HG03064 (cell line): ENCODE results near the gene ZNF276.

Experiments
- ATAC-seq: cut with Tn5 transposase; IDR thresholded peaks from one replicate; pipeline ENCODE4 v1.9.1; 2021; ENCODE audit warnings: low read depth; ENCODE audit not compliant: unreplicated experiment

Gene ZNF276

DNA sequence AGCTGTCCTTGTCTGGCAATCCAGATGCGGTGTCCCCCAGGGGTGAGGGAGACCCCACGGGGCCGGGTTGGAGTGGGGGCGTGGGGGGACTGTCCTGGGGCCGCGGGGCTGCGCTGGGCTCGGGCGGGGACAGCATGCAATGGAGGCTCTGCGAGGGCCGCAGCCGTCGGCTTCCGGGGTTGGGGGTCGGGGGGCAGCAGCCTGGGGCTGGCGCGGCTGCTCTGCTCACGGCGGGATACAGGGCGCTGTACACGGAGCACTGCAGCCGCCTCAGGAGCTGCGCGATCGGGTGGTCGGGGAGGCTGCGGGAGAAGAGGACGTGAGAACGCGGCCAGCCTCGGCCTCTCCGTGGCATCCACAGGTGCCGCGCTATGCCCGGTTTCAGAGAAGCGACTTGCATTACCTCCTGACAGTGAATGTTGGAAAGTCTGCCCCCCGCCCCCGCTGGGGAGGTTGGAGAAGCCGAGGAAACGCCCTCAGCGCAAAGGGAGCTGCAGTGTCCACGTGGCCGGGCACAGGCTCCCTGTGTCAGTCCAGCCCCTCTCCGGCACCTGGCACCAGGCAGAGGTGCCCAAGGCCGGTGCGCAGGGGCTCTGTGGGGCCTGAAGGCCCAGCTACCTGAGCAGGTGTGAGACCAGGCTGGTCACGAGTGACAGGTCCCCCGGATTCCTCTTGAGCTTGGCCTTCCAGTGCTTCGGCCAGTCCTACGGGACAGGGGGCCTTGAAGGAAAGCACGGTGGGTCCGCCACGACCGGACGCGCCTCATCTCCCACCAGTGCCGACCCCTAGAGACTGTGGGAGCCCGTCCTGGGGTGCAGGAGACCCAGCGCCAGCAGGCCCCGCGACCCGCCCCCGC is 10.4 kb upstream of the ZNF276 start:
- ATAC-seq: no peak

DNA sequence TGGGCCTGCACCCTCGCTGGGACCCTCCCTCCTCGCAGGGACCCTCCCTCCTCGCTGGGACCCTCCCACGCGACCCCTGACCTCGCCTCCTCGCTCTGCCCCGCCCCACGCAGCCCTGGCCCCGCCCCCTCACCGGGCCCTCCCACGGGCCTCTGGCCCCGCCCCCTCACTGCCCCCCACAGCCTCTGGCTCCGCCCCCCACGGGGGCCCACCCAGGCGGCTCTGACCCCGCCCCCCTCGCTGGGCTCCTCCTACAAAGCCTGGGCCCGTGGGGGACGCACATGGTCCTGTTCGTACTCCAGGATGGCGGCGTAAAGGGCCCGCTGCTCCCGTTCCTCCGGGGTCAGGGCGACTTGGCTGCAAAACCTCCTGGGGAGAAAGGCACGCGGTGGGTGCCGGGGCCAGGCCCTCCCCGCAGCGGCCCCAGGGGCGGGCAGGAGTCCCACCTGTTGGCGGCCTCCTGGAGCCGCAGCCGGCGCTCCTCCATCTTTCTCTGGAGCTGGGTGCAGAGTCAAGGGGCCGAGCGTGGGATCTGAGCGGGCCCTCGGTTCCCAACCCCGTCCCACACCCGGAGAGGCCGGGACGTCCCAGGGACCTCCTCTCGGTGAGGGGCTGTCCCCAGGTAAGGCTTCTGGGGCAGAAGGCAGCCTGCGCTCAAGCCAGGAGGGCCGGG is 9.6 kb upstream of the ZNF276 start:
- ATAC-seq: no peak

DNA sequence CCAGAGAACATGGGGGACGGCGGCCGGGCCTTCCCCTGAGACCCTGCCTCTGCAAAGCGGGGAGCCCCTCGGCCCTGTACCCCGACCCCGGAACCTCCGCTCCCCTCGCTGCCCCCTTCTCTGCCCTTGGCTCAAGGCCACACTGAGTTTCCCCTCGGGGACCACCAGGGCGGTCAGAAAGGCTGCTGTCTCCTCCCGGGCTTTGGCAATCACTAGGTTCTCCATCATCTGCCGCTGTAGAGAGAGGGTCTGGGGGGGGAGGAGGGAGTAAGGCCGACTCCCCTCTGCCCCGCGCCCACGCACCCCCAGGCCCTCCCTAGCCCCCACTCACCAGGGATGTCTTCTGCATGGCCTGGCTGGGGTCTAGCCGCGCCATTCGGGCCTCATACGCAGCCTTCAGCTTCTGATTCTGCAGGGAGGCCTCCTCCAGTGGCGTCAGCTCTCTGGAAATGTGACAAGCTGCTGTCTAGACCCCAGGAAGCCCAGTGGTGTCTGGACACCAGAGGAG is 9.0 kb upstream of the ZNF276 start:
- ATAC-seq: no peak

DNA sequence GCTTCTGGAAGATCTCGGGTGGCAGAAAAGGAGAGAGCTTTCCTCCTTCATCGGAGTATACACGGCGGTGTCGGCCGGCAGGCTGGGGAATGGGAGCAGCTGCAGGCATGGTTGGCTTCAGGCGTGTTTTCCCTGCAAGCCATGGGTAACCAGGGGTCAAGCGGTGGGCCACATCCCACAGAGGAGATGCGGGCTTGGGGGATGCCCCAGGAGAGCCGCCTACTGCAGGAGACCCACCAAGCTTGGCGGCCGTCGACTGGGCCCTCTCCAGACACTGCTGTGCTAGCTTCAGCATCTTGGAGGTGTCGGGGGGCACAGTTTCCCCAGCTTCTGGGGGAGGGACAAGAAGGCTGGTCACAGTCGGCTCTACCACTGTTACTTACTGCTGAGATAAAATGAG is 4.8 kb upstream of the ZNF276 start:
- no peak for ATAC-seq

DNA sequence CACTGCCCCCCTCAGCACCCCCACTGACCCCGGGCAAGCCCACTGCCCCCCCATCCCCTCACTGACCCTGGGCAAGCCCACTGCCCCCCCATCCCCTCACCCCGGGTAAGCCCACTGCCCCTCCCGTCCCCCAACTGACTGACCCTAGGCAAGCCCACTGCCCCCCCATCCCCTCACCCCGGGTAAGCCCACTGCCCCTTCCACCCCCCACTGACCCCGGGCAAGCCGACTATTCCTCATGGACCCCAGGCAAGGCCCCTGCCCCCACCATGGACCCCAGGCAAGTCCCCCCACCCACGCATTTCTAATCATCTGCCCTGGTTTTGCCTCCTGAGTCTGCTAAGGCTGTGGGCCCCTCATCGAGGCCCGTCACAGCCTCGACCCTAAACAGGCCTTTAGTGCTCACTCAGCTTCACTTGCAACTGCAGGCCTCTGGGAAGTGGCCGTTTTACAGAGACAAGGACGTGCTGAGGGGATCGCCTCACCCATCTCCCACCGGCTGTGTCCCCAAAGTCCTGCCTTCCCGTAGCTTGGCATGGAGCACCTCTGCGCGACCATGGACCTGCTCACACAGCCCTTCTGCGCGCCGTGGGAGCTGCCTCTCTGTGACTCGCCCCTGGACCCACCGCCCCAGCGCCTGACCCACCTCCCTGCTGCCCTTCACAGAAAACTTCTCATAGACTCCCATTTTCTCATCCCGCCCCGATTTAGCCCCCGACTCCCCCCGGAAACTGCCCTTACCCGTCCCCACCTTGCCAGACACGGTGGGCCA is 4.2 kb upstream of the ZNF276 start:
- no peak for ATAC-seq

DNA sequence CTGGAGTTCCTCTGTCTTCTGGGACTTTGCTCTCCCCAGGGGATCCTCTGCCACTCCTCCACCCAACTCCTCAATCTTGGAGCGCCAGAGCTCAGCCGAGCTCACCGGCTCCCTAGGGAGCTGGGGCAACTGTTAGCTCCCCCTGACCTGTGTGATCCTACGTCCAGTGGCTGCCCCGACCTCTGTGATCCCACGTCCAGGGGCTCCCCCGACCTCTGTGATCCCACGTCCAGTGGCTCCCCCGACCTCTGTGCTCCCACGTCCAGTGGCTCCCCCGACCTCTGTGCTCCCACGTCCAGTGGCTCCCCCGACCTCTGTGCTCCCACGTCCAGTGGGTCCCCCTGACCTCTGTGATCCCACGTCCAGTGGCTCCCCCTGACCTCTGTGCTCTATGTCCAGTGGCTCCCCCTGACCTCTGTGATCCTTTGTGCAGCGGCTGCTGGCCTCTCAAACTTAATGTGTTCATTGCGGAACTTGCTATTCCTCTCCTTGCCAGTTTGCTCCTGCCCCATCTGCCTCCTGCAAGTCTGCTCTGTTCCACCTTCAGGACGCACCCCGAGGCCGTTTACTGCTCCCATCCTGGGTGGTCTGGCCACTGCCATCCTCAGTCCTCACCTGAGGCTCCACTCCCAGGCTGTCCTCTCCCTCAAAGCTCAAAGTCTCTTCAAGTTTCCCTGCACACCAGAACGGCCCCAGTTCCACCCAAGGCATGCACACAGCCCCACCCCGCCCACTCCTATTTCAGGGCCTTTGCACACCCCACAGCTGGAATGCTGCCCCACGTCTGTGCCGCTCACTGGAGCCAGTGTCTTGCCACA is 3.4 kb upstream of the ZNF276 start:
- ATAC-seq: no peak

DNA sequence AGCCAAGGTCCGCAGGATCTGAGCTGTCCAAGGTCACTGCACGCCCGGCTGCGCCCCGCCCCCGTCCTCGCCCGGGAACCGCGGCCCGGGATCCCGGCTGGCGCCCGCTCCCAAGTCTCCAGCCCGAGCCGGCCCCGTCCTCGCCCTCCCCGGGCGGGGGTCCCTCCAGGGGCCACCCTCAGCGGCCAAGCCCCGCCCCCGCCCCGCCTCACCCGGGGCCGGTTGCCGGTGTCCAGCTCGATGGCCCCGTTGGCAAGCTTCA is 855 bp upstream of the ZNF276 start:
- ATAC-seq: peak; percentile 21

DNA sequence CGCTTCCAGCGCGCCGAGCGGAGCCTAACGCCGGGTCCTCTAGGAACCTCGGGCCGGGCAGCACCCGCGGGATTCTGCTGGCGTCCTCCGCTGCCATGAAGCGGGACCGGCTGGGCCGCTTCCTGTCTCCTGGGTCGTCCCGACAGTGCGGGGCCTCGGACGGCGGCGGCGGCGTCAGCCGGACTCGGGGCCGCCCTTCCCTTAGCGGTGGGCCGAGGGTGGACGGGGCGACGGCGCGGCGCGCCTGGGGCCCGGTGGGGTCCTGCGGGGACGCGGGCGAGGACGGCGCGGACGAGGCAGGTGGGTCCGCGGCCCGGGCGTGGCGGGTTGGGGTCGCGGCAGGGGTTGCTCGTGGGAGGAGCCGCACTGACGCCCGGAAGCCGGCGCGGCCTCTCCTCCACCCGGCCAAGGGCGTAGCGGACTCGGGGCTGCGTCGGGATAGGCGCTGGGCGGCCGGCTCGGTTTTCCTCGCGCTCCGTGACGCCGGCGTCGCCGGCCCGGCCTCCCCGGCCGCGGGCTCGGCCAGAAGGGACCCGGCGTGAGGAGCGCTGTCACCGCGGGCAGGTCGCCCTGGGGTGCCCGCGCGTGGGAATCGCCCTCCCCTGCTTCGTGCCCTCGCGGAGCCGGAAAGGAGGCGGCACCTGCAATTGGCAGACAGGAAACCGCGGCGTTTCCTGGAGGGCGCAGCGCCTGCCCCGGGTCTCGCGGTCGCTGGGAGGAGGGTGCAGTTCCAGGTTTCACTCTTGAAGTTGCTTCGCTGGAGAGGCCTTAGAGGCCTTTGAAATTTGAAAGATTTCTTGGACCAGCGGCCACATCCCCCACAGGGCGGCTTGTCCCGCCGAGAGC is 432 bp downstream of the ZNF276 start:
- ATAC-seq: peak; percentile 22

DNA sequence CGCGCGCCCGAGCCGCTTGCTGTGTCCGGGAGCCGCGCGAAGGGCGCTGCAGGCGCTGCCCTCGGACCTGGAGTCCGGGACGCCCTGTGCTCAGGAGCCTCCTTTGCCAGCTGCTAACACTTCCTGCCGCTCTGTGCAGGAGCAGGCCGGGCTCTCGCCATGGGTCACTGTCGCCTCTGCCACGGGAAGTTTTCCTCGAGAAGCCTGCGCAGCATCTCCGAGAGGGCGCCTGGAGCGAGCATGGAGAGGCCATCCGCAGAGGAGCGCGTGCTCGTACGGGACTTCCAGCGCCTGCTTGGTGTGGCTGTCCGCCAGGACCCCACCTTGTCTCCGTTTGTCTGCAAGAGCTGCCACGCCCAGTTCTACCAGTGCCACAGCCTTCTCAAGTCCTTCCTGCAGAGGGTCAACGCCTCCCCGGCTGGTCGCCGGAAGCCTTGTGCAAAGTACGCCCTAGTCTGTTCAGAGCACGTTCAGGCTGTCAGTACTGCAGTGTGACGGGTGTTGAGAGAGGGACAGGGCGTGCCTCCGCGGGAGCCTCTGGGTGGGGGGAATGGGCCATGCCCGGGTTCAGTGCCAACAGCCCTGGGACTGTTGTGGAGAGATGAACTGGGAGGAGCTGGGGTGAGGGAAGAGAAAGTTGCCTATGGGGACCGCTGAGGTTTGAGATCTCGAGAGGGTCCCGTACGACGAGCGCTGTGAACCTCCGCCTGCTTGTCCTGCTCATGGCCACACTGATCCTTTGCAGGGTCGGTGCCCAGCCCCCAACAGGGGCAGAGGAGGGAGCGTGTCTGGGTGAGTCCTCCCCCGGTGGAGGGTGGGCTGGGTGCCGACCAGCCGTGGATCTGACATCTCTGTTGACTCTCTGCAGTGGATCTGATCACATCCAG is 1.3 kb downstream of the ZNF276 start:
- ATAC-seq: peak; percentile 9

DNA sequence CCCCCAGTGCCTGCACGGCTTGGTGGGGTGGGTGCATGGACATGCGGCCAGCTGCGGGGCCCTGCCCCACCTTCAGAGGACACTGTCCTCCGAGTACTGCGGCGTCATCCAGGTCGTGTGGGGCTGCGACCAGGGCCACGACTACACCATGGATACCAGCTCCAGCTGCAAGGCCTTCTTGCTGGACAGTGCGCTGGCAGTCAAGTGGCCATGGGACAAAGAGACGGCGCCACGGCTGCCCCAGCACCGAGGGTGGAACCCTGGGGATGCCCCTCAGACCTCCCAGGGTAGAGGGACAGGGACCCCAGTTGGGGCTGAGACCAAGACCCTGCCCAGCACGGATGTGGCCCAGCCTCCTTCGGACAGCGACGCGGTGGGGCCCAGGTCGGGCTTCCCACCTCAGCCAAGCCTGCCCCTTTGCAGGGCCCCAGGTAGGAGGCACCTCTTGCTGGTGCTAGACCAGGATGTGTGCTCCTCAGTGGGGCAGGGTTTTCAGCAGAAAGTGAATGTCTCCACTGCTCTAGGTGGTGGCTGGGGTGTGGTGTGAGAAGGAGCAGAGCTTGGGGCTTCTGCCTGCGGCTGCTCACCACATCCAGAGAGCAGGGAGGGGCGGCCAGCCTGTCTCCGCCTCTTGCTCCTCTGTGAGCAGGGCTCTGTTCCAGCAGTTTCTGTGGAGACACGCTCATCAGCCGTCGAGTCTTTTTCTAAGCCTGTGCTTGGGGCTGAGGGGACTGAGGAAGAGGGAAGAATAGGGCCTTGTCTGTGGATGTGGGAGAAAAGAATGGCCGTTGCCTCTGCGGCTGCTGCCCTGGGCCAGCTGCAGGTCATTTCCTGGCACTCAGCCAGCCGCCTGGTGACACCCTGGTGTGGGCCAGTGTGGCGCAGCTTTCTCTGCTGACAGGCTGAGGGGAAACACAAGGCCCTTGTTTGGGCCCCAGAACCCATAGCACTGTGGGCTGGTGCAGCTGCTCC is 2.2 kb downstream of the ZNF276 start:
- no peak for ATAC-seq

DNA sequence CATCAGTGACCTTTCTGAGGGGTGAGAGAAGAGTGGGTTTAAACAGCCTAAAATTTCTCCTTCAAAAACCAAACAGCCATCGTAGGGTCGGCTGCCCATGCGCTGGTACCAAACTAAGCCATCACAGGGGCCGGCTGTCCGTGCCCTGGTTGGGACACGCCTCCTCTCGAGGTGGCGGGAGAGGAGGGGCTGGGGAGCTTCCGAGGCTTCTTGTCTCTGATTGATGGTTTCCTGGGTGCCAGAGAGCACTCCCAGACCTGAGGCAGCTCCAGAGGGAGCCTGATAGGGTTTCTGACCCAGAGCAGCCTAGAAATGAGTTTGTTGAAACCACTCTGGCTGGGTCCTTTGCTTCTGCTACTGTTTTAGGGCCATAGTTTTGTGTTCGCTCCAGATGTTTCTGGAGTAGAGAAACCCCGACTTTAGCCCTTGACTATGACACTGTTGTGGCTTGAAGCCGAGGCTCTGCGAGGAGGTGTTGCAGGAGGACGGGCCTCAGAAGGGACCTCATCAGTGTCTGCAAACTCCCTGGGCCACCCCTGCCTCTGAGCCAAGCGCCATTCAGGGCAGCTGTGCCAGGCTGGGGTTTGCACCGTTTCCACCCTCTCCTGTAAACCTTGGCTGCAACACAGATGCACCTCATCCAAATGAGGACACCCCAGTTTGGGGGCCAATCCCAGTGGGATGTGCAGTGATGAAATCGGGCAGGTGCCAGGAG is 6.2 kb downstream of the ZNF276 start:
- ATAC-seq: no peak

DNA sequence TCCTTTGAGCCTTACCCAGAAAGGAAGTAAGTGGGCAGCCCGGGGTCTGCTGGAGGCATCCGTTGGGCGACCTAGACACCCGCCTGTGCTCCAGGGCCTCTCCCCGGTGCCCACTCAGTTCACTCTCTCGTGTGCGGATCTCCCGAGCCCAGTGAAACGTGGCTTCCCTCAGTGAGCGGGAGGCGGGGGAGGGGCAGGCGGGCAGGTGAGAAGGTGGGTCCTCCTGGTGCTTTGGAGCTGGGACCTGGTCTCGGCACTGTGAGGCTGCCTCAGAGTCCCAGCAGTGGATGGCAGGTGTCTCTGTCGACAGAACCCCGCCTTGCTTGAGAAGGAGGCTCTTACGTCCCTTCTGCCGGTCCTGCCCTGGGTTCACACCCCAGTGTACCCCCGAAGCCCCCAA is 8.0 kb downstream of the ZNF276 start:
- no peak for ATAC-seq

DNA sequence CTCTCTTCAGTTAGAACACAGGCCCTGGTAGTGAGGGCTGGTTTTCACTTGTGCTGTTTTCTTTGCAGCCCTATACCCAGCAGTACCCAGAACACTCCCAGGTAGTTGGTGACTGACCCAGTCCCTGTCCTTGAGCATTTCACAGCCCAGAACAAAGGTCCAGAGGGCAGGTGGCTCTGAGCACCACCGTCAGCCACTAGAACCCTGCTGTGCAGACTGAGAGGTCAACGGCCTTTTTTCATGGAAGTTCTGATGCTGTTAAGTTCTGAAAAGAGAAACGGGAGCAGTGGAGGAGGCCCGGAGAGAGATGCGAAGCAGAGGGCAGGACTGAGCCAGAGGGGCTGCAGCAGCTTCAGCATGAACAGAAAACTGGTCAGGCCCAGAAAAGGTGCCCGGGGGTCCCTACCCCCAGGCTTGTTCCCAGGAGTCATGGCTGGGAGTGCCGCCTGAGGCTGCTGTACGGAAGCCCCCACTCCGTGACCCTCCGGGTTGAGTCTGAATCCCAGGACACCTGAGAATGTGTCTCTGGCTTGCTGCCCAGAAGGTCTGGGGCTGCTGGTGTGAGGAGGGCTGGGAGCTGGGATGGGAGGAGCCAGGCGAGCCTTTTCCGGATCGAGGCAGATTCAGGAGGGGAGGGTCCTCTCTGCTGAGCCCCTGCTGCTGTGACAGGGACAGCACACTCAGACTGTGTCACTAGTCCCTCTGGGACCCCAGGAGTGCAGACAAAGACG is 8.7 kb downstream of the ZNF276 start:
- no peak for ATAC-seq

DNA sequence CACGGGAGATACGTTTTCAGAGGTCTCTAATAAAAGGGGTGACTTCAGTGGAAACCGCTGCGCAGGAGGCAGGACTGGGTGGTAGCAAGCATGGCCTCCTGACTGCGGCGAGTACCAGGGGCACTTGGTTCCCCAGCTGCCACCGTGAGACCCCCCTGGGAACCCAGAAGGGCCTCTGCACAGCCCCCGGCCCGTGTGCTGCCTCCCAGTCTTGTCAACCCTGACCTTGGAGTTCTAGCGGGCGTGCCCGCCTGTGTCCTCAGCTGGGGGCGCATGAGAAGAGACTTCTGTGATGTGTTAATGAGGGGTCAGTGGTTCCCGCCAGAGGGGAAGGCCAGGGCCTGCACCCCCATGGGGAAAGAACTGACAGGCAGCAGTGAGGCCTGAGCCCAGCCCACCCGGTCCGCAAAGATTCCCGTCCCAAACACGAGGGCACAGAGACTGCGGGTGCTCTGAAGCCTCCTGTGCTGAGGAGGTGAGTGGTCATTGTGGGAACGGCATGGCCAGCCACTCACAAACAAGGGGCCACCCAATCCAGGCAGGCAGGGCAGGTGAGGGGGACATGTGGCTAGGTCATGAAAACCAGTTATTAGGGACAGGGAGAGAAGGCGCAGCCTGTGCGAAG is 9.4 kb downstream of the ZNF276 start:
- no peak for ATAC-seq

DNA sequence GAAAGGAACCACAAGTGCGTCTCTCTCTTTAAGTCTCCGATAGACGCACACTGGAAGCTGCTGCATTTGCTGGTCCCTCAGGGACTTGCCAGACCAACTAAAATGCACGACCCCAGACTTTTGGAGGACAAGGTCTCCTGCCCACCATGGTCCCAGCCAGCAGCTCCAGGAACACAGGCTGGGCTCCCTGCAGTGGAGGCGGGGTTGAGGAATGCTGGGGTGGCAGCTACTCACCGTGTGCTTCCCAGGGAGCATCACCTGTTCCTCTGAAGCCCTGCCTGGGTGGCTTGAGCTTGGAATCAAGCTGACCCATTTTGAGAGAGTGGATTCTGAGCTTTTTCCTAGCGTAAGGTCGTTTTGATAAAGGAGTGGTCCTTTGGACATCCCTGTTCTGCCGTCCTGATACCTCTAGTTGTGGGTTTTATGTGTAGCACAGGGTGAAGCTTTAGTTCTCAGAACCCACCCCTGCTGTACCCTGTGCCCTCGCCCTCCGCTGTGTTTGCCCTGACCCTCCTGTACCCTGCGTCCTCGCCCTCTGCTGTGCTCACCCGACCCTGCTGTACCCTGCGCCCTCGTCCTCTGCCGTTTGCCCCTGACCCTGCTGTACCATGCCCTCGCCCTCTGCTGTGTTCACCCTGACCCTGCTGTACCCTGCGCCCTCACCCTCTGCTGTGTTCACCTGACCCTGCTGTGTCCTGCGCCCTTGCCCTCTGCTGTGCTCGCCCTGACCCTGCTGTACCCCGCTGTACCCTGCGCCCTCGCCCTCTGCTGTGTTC is 11.0 kb downstream of the ZNF276 start:
- ATAC-seq: no peak
